Smooth muscle cell of the brain vasculature (primary cell): ENCODE measurements around the gene NUDT14.

Experiments
- DNase-seq: peaks from one replicate; pipeline ENCODE4 v3.0.0-alpha.2; 2012; ENCODE audit warnings: low read depth, low spot score

NUDT14 gene

GRCh38 chr14:105176513-105176912 is 4.6 kb downstream of the NUDT14 start:
- no peak for DNase-seq

GRCh38 chr14:105173901-105174894 is 6.9 kb downstream of the NUDT14 start:
- DNase-seq: no peak

GRCh38 chr14:105173145-105173544 is 8.0 kb downstream of the NUDT14 start:
- no peak for DNase-seq

GRCh38 chr14:105172476-105172875 is 8.6 kb downstream of the NUDT14 start:
- no peak for DNase-seq

- no peak for DNase-seq
These were observed 10.0 kb downstream of the NUDT14 start for GRCh38 chr14:105171004-105171673.

GRCh38 chr14:105169776-105170655 is 11.1 kb downstream of the NUDT14 start:
- no peak for DNase-seq

GRCh38 chr14:105168979-105169507 is 12.1 kb downstream of the NUDT14 start:
- DNase-seq: no peak

GRCh38 chr14:105168496-105168978 is 12.6 kb downstream of the NUDT14 start, which contains the start of gene JAG2:
Gene JAG2, minus strand, starts transcription at chr14:105168776. Its CDS starts 356 bp downstream, at chr14:105168420.
- no peak for DNase-seq

GRCh38 chr14:105168093-105168420 is 13.1 kb downstream of the NUDT14 start:
- no peak for DNase-seq

- no peak for DNase-seq
These were observed 13.6 kb downstream of the NUDT14 start for GRCh38 chr14:105167303-105168092.

GRCh38 chr14:105166571-105167302 is 14.4 kb downstream of the NUDT14 start:
- no peak for DNase-seq

- DNase-seq: no peak
These were observed 15.2 kb downstream of the NUDT14 start for GRCh38 chr14:105165761-105166485.

GRCh38 chr14:105165134-105165704 is 15.9 kb downstream of the NUDT14 start:
- DNase-seq: no peak

- DNase-seq: no peak
These were observed 17.9 kb downstream of the NUDT14 start for GRCh38 chr14:105163040-105163742.

GRCh38 chr14:105162669-105162979 is 18.5 kb downstream of the NUDT14 start:
- DNase-seq: no peak

- DNase-seq: no peak
These were observed 19.0 kb downstream of the NUDT14 start for GRCh38 chr14:105161964-105162668.

- DNase-seq: no peak
These were observed 19.8 kb downstream of the NUDT14 start for GRCh38 chr14:105161309-105161708.

GRCh38 chr14:105160776-105161175 is 20.3 kb downstream of the NUDT14 start:
- DNase-seq: no peak
